Placental pericyte (primary cell): ENCODE measurements around the gene TACC2. TPM values are rescaled to one million over a fixed set of nuclear protein-coding genes. Genes with fewer than 3 reads are reported as not detected.

Experiments used
- small RNA-seq: library from RNA; depleted of rRNA; stranded (forward); fragments of <200 nt; gene quantifications from one replicate; pipeline ENCODE3, GENCODE V24; 2012; ENCODE audit warnings: low replicate concordance
- total RNA-seq: library from RNA; depleted of rRNA; stranded (reverse); fragments of >200 nt; gene quantifications from 2 replicates; pipeline ENCODE4 v1.2.3, GENCODE V29; 2012

Gene TACC2, protein sequence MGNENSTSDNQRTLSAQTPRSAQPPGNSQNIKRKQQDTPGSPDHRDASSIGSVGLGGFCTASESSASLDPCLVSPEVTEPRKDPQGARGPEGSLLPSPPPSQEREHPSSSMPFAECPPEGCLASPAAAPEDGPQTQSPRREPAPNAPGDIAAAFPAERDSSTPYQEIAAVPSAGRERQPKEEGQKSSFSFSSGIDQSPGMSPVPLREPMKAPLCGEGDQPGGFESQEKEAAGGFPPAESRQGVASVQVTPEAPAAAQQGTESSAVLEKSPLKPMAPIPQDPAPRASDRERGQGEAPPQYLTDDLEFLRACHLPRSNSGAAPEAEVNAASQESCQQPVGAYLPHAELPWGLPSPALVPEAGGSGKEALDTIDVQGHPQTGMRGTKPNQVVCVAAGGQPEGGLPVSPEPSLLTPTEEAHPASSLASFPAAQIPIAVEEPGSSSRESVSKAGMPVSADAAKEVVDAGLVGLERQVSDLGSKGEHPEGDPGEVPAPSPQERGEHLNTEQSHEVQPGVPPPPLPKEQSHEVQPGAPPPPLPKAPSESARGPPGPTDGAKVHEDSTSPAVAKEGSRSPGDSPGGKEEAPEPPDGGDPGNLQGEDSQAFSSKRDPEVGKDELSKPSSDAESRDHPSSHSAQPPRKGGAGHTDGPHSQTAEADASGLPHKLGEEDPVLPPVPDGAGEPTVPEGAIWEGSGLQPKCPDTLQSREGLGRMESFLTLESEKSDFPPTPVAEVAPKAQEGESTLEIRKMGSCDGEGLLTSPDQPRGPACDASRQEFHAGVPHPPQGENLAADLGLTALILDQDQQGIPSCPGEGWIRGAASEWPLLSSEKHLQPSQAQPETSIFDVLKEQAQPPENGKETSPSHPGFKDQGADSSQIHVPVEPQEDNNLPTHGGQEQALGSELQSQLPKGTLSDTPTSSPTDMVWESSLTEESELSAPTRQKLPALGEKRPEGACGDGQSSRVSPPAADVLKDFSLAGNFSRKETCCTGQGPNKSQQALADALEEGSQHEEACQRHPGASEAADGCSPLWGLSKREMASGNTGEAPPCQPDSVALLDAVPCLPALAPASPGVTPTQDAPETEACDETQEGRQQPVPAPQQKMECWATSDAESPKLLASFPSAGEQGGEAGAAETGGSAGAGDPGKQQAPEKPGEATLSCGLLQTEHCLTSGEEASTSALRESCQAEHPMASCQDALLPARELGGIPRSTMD (N-terminal part only)
- 6.8 and 24.5 TPM in 2 replicates for total RNA-seq

DNA sequence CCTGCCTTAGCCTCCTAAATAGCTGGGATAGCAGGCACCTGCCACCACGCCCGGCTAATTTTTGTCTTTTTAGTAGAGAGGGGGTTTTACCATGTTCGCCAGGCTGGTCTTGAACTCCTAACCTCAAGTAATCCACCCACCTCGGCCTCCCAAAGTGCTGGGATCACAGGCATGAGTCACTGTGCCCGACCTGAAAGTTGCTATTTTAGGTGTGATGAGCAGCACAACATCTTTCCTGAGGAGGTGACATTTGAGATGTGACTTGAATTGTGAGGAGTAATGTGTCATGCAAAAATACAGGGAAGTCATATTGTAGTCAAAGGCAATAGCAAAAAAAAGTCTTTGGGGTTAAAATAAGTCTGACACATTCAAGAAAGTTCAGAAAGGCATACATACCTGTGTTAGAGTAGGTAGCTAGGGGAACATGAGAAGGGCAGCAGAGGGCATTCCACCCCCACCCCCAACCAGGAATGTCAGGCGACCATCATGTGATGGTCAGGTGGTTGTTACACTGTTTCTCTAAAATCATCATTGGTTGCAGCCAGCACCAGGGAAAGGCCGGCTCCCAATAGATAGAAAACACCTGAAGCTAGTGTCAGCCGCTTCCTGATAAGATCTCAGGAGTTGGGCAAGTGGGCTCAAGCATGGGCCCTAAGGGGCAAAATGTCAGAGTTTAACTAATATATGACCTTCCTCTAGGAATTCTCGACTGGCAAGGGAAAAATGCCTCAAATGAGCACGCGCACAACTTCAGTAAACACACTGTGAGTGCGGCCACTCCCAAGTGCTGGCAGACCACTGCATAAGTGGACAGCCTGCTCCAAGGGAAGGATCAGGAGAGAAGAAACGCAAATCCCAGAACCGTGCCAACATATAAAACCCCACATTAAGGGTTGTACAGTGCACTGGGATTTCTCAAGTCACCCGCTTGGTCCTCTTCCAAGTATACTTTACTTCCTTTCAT lies at the start of gene TACC2:
Gene TACC2, plus strand, starts transcription at position 803 of the 964 bp plus-strand sequence. CDS start 32,819 bp downstream, outside the sequence.

DNA sequence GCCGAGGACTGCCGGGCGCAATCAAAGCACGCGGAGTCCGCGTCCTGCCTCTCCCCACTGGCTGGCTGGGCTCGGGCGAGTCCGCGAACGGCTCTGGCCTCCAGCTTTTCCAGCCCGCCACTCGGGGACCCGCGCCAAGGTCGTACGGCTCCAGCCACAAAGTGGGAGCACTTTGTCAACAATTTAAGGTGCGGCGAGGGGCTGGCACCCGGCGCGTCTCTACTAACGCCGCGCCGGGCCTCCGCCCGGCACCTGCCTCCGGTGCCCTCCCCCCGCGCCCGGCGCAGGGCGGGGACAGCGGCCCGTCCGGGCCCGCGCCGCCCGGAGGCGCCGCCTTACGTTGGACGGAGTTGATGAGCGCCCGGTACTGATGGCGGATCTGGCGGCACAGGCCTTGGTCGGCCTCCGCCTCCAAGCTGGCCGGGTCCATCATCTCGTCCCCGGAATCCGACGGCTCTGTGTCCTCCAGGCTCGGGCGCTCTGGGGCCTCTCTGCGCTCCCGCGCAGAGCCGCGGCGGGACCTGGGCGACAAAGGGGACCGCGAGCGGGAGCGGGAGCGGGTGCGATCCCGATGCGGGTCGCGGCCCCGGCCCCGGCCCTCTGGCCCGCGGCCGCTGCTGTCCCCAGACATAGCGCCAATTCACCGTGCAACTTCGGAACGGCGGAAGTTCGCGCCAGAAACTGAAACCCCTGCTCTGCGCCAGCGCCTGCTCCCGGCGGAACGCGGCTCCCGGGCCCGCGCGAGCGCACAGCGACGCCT lies 14.2 kb upstream of the TACC2 start, which contains the start of gene NSMCE4A:
Gene NSMCE4A, minus strand, starts transcription at position 683 of the 760 bp plus-strand sequence. Its CDS starts 52 bp downstream, at position 631.

GRCh38 chr10:122271076-122271475 lies 282.1 kb downstream of the TACC2 start, which contains the start of gene BTBD16:
Gene BTBD16, plus strand, starts transcription at chr10:122271296. Its CDS starts 3,786 bp downstream, at chr10:122275082.

Small RNA genes within 50 kb of the gene (small RNA-seq; reads per million reads assigned to genes)
- not detected for gene RF02219

Other genes starting within 250 kb of the TACC2 start
- gene ATE1, start 61.1 kb upstream of the TACC2 start, total RNA-seq: 25.4 and 38.5 TPM in 2 replicates
- 16.4 and 34.4 TPM in 2 replicates for gene NSMCE4A, start 13.9 kb upstream of the TACC2 start, total RNA-seq